Keratinocyte (primary cell): Measurements from ENCODE around the gene BUD31. TPM values are rescaled to one million over a fixed set of nuclear protein-coding genes. Genes with fewer than 3 reads are reported as not detected.
"Not testable (repeated sequence)": the region's sequence is repeated elsewhere in the genome, so short reads cannot be mapped to it uniquely, and the experiment has no call there.

Experiments used
- DNase-seq: peaks from one replicate; pipeline ENCODE4 v3.0.0-alpha.2; 2011; ENCODE audit warnings: low read depth, missing footprints, low spot score
- FAIRE-seq: peaks from 2 replicates; lab custom pipeline; 2011; peaks lifted over from hg19 to GRCh38; lab: Jason Lieb, UNC
- H2AFZ ChIP-seq: 2 replicates; pipeline ENCODE4 v1.6.0; 2012; ENCODE audit warnings: low read length, control low read depth, inconsistent platforms; ENCODE audit not compliant: control insufficient read depth
- H3K27ac ChIP-seq: 2 replicates; pipeline ENCODE4 v1.5.1; 2011; ENCODE audit warnings: low read length; ENCODE audit not compliant: control insufficient read depth, insufficient read depth
- H3K27me3 ChIP-seq: 3 replicates; pipeline ENCODE4 v1.6.0; 2011; ENCODE audit warnings: low read length; ENCODE audit not compliant: control insufficient read depth, insufficient read depth; ENCODE audit errors: extremely low read depth
- H3K36me3 ChIP-seq, 2 experiments: 2 replicates in 1 of 2; 3 replicates in 1 of 2; pipeline ENCODE4 v1.5.1; 2011; ENCODE audit warnings: low read length in 2 of 2, mild to moderate bottlenecking in 1 of 2; ENCODE audit not compliant: control insufficient read depth in 2 of 2, insufficient read depth in 2 of 2; ENCODE audit errors: extremely low read depth in 1 of 2
- H3K4me1 ChIP-seq: 3 replicates; pipeline ENCODE4 v1.5.1; 2011; ENCODE audit warnings: low read length; ENCODE audit not compliant: control insufficient read depth, insufficient read depth; ENCODE audit errors: extremely low read depth
- H3K4me2 ChIP-seq: 3 replicates; pipeline ENCODE4 v1.6.0; 2011; ENCODE audit warnings: low read depth, low read length; ENCODE audit not compliant: control insufficient read depth, insufficient read depth; ENCODE audit errors: extremely low read depth
- H3K4me3 ChIP-seq, 3 experiments: fragments of 200-600 bp in 1 of 3; sonication (generic) in 1 of 3; 2 replicates in 2 of 3; 3 replicates in 1 of 3; pipeline ENCODE4 v1.5.1; 2011 to 2016; ENCODE audit warnings: low read length in 3 of 3, mild to moderate bottlenecking in 3 of 3, control low read depth in 2 of 3, inconsistent platforms in 1 of 3, low read depth in 1 of 3, mixed read lengths in 1 of 3, mixed run types in 1 of 3, moderate library complexity in 1 of 3; ENCODE audit not compliant: control insufficient read depth in 2 of 3, insufficient read depth in 2 of 3; ENCODE audit errors: extremely low read depth in 1 of 3
- H3K79me2 ChIP-seq: 2 replicates; pipeline ENCODE4 v1.6.0; 2012; ENCODE audit warnings: low read length; ENCODE audit not compliant: control insufficient read depth, insufficient read depth
- H3K9ac ChIP-seq: 3 replicates; pipeline ENCODE4 v1.6.0; 2011; ENCODE audit warnings: low read length; ENCODE audit not compliant: control insufficient read depth, insufficient read depth; ENCODE audit errors: extremely low read depth
- H3K9me1 ChIP-seq: 3 replicates; pipeline ENCODE4 v1.6.0; 2011; ENCODE audit warnings: low read length; ENCODE audit not compliant: control insufficient read depth, insufficient read depth; ENCODE audit errors: extremely low read depth
- H3K9me3 ChIP-seq: 2 replicates; pipeline ENCODE4 v1.5.1; 2012; ENCODE audit warnings: low read depth, low read length; ENCODE audit not compliant: control insufficient read depth
- H4K20me1 ChIP-seq: 3 replicates; pipeline ENCODE4 v1.6.0; 2011; ENCODE audit warnings: low read length; ENCODE audit not compliant: control insufficient read depth, insufficient read depth; ENCODE audit errors: extremely low read depth
- CTCF ChIP-seq, 3 experiments: IDR thresholded peaks in 1 of 3; conservative IDR thresholded peaks in 1 of 3; optimal IDR thresholded peaks in 1 of 3; 2 replicates in 2 of 3; 3 replicates in 1 of 3; pipeline versions ENCODE3 to v1.5.1; 2011; ENCODE audit warnings: low read length in 3 of 3, mild to moderate bottlenecking in 3 of 3, moderate library complexity in 2 of 3, control low read depth in 1 of 3, inconsistent platforms in 1 of 3; ENCODE audit not compliant: insufficient read depth in 2 of 3; ENCODE audit errors: extremely low read depth in 1 of 3
- EZH2 ChIP-seq: IDR thresholded peaks from one replicate; pipeline ENCODE4 v1.6.1; 2012; ENCODE audit warnings: inconsistent platforms, mild to moderate bottlenecking, low read length, moderate library complexity
- dilution Hi-C: fragments of 300-500 bp; cut with MboI; formaldehyde crosslinking; loops from one replicate; pipeline ENCODE4 v1.7.0; 2020; ENCODE audit warnings: low sequenced_read_pairs; ENCODE audit not compliant: extremely low pct_ligation_motif_present
- polyA plus RNA-seq, 5 experiments: library from polyadenylated mRNA; depleted of rRNA in 3 of 5; stranded (reverse) in 3 of 5; stranded (forward) in 1 of 5; unstranded in 1 of 5; fragments of >200 nt; gene quantifications; 1 replicate in 1 of 5; 2 replicates in 3 of 5; 3 replicates in 1 of 5; pipeline versions ENCODE4 v1.2.1 to v1.2.3, GENCODE V29; 2011 to 2012; ENCODE audit warnings: missing spikeins in 2 of 5, low read depth in 1 of 5, low replicate concordance in 1 of 5

BUD31 gene
- polyA plus RNA-seq, 1 donor (not counting 4 experiments of a cell fraction or from before 2014, with no cell fraction given): 73.3 TPM

- Histone ChIP-seq H4K20me1 (peaks cover 14% of the 10 kb centered on the region), H3K9me3 (no peaks in the 10 kb centered on the region), H3K4me1 (peaks cover 46% of the 10 kb centered on the region), H3K27me3 (no peaks in the 10 kb centered on the region), H3K27ac (peak overlapping the region; percentile 36), H2AFZ (no peak overlapping the region), H3K36me3 (peaks cover 9 to 12% of the 10 kb centered on the region in 2 experiments), H3K9ac (peak overlapping the region; percentile 61), H3K79me2 (peaks cover 14% of the 10 kb centered on the region), H3K4me3 (peak overlapping the region; percentile 48 to 91 (median 83)), H3K9me1 (no peaks in the 10 kb centered on the region), H3K4me2 (peak overlapping the region; percentile 8)
- no peak for FAIRE-seq
- TF ChIP-seq EZH2 (no peak), CTCF (optimal IDR thresholded peaks at IDR 0.05 in 1 of 3, IDR thresholded peaks at IDR 0.05 in 1 of 3, conservative IDR thresholded peaks at IDR 0.05 in 1 of 3; ENCODE audit: extremely low read depth in 1 of 3, insufficient read depth in 2 of 3, low read length in 3 of 3) (no peak)
- DNase-seq: no peak
- dilution Hi-C loops: no loop called here
These were observed 33.5 kb upstream of the BUD31 start for GRCh38 chr7:99375070-99375807.

GRCh38 chr7:99379043-99379577, 29.7 kb upstream of the BUD31 start:
- DNase-seq: peak; percentile 63
- peaks cover 24 to 34% of the 10 kb centered on the region in 2 experiments for H3K36me3 ChIP-seq
- H3K9me1 ChIP-seq: peaks cover 6% of the 10 kb centered on the region
- H3K9ac ChIP-seq: peak overlapping the region; percentile 73
- peaks cover 44% of the 10 kb centered on the region for H3K4me1 ChIP-seq
- H3K4me2 ChIP-seq: peak overlapping the region; percentile 49
- H3K27me3 ChIP-seq: no peaks in the 10 kb centered on the region
- no peak overlapping the region for H2AFZ ChIP-seq
- H3K4me3 ChIP-seq: no peak overlapping the region
- no peaks in the 10 kb centered on the region for H3K9me3 ChIP-seq
- peaks cover 51% of the 10 kb centered on the region for H3K79me2 ChIP-seq
- peak; percentile 93 for FAIRE-seq
- peak overlapping the region; percentile 88 for H3K27ac ChIP-seq
- dilution Hi-C loops: no loop called here
- H4K20me1 ChIP-seq: peaks cover 33% of the 10 kb centered on the region
- TF ChIP-seq EZH2: no peak
- no peak for TF ChIP-seq CTCF (optimal IDR thresholded peaks at IDR 0.05 in 1 of 3, IDR thresholded peaks at IDR 0.05 in 1 of 3, conservative IDR thresholded peaks at IDR 0.05 in 1 of 3; ENCODE audit: extremely low read depth in 1 of 3, insufficient read depth in 2 of 3, low read length in 3 of 3)

GRCh38 chr7:99379693-99380031, 29.1 kb upstream of the BUD31 start:
- H3K4me3 ChIP-seq, dilution Hi-C loops, H3K27me3 ChIP-seq, H2AFZ ChIP-seq, H3K9me3 ChIP-seq, DNase-seq, H3K9me1 ChIP-seq, FAIRE-seq: not testable (repeated sequence)
- Histone ChIP-seq H3K4me2 (peak overlapping the region; percentile 49), H3K4me1 (peaks cover 44% of the 10 kb centered on the region), H3K36me3 (peaks cover 25 to 35% of the 10 kb centered on the region in 2 experiments), H3K9ac (peak overlapping the region; percentile 73), H3K27ac (peak overlapping the region; percentile 88), H3K79me2 (peaks cover 56% of the 10 kb centered on the region), H4K20me1 (peaks cover 37% of the 10 kb centered on the region)
